Measurements from ENCODE around the gene GVQW3.

GVQW3 gene

GRCh38 chr11:76376746-76377558 is 4.2 kb upstream of the GVQW3 start:
- no peak for DNase-seq
- Mint-ChIP-seq H3K36me3 (ENCODE audit: low read depth) (peaks cover 14% of the 10 kb centered on the region), H3K27me3 (ENCODE audit: low read depth, poor library complexity) (peaks cover 5% of the 10 kb centered on the region), H3K4me1 (peaks cover 57% of the 10 kb centered on the region), H3K27ac (peak overlapping the region; percentile 5), H3K4me3 (no peak overlapping the region), H3K9me3 (peaks cover 7% of the 10 kb centered on the region)
- TF ChIP-seq, protein P1, sequence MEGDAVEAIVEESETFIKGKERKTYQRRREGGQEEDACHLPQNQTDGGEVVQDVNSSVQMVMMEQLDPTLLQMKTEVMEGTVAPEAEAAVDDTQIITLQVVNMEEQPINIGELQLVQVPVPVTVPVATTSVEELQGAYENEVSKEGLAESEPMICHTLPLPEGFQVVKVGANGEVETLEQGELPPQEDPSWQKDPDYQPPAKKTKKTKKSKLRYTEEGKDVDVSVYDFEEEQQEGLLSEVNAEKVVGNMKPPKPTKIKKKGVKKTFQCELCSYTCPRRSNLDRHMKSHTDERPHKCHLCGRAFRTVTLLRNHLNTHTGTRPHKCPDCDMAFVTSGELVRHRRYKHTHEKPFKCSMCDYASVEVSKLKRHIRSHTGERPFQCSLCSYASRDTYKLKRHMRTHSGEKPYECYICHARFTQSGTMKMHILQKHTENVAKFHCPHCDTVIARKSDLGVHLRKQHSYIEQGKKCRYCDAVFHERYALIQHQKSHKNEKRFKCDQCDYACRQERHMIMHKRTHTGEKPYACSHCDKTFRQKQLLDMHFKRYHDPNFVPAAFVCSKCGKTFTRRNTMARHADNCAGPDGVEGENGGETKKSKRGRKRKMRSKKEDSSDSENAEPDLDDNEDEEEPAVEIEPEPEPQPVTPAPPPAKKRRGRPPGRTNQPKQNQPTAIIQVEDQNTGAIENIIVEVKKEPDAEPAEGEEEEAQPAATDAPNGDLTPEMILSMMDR (IDR thresholded peaks at IDR 0.05), result no peak

- DNase-seq, result no peak
- Mint-ChIP-seq H3K27me3 (ENCODE audit: low read depth, poor library complexity) (peaks cover 7% of the 10 kb centered on the region), H3K36me3 (ENCODE audit: low read depth) (peaks cover 43% of the 10 kb centered on the region), H3K4me1 (peaks cover 73% of the 10 kb centered on the region), H3K4me3 (peak overlapping the region; percentile 95), H3K27ac (peak overlapping the region; percentile 89), H3K9me3 (peaks cover 22% of the 10 kb centered on the region)
- TF ChIP-seq, protein P1 (IDR thresholded peaks at IDR 0.05), result no peak
Observed at GRCh38 chr11:76379807-76380158, 1.3 kb upstream of the GVQW3 start.

GRCh38 chr11:76380159-76380976 is 755 bp upstream of the GVQW3 start:
- peaks cover 7% of the 10 kb centered on the region for H3K27me3 Mint-ChIP-seq (ENCODE audit: low read depth, poor library complexity)

DNA sequence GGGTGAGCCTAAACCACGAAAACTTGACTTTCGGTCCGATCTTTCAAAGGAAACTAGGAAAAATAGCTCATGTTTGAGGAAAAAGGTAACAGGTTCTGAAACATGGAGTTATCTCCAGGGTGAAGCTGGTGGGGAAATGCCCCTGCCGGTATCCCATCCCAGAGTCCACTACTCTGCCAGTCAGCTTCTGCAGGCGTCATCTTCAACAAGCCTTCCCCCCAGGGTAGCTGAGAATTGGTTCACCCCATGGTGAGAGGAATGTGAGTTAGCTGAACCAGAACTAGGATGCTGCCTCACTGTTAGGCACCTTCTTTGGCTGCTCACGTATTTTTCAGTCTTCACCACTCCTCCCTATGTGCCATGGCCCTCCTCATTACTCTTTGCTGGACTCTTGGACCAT is 1.1 kb downstream of the GVQW3 start:
- TF ChIP-seq, protein P1 (IDR thresholded peaks at IDR 0.05), result no peak
- Mint-ChIP-seq H3K4me3 (peak overlapping the region; percentile 93), H3K27me3 (ENCODE audit: low read depth, poor library complexity) (peaks cover 7% of the 10 kb centered on the region), H3K4me1 (peaks cover 76% of the 10 kb centered on the region), H3K9me3 (peaks cover 22% of the 10 kb centered on the region), H3K27ac (no peak overlapping the region), H3K36me3 (ENCODE audit: low read depth) (peaks cover 60% of the 10 kb centered on the region)
- no peak for DNase-seq

More at GRCh38 chr11:76380159-76380976, 755 bp upstream of the GVQW3 start:
- Mint-ChIP-seq H3K36me3 (ENCODE audit: low read depth) (peaks cover 47% of the 10 kb centered on the region), H3K9me3 (peaks cover 22% of the 10 kb centered on the region), H3K27ac (peak overlapping the region; percentile 89), H3K4me3 (peak overlapping the region; percentile 95), H3K4me1 (peaks cover 76% of the 10 kb centered on the region)
- DNase-seq, result no peak
- TF ChIP-seq, protein P1 (IDR thresholded peaks at IDR 0.05), result no peak

GRCh38 chr11:76385903-76386302 is 4.8 kb downstream of the GVQW3 start:
- no peak for DNase-seq
- peaks cover 22% of the 10 kb centered on the region for H3K9me3 Mint-ChIP-seq
- peaks cover 72% of the 10 kb centered on the region for H3K4me1 Mint-ChIP-seq
- TF ChIP-seq, protein P1 (IDR thresholded peaks at IDR 0.05), result no peak
- H3K4me3 Mint-ChIP-seq, result peak overlapping the region; percentile 51
- H3K27ac Mint-ChIP-seq, result peak overlapping the region; percentile 62
- H3K27me3 Mint-ChIP-seq (ENCODE audit: low read depth, poor library complexity), result peaks cover 7% of the 10 kb centered on the region
- peaks cover 65% of the 10 kb centered on the region for H3K36me3 Mint-ChIP-seq (ENCODE audit: low read depth)
